Mammary epithelial cell (primary cell): ENCODE data around the gene CUL4A.

ENCODE experiments used
- CTCF ChIP-seq, 2 donors: IDR thresholded peaks in 1 of 2; conservative IDR thresholded peaks in 1 of 2; 2 replicates each; pipeline ENCODE4 v1.5.1; 2011 to 2012; ENCODE audit warnings: inconsistent platforms in 2 of 2, low read length in 2 of 2, mild to moderate bottlenecking in 2 of 2, control low read depth in 1 of 2, low read depth in 1 of 2; ENCODE audit not compliant: insufficient read depth in 1 of 2; ENCODE audit errors: extremely low read depth in 1 of 2
- EZH2 ChIP-seq: IDR thresholded peaks from 2 replicates; pipeline ENCODE4 v1.6.1; 2012; ENCODE audit warnings: low read length, inconsistent platforms, borderline replicate concordance

- TF ChIP-seq CTCF (conservative IDR thresholded peaks at IDR 0.05 in 1 of 2, IDR thresholded peaks at IDR 0.05 in 1 of 2; ENCODE audit: extremely low read depth in 1 of 2, insufficient read depth in 1 of 2, low read depth in 1 of 2, low read length in 2 of 2) (no peak), EZH2 (no peak)
Measured at GRCh38 chr13:113162783-113163685, 46.4 kb upstream of the CUL4A start.
